DMS114 treated with DMSO at 0.1 percent for 48 hours (cell line): ENCODE measurements around the gene TMEM178B.
"Not testable (repeated sequence)": the region's sequence is repeated elsewhere in the genome, so short reads cannot be mapped to it uniquely, and the experiment has no call there.

ENCODE experiments used
- DNase-seq: peaks from one replicate; lab custom pipeline; 2025; ENCODE audit not compliant: unreplicated experiment; lab: John Stamatoyannopoulos, UW

The TMEM178B gene

DNA sequence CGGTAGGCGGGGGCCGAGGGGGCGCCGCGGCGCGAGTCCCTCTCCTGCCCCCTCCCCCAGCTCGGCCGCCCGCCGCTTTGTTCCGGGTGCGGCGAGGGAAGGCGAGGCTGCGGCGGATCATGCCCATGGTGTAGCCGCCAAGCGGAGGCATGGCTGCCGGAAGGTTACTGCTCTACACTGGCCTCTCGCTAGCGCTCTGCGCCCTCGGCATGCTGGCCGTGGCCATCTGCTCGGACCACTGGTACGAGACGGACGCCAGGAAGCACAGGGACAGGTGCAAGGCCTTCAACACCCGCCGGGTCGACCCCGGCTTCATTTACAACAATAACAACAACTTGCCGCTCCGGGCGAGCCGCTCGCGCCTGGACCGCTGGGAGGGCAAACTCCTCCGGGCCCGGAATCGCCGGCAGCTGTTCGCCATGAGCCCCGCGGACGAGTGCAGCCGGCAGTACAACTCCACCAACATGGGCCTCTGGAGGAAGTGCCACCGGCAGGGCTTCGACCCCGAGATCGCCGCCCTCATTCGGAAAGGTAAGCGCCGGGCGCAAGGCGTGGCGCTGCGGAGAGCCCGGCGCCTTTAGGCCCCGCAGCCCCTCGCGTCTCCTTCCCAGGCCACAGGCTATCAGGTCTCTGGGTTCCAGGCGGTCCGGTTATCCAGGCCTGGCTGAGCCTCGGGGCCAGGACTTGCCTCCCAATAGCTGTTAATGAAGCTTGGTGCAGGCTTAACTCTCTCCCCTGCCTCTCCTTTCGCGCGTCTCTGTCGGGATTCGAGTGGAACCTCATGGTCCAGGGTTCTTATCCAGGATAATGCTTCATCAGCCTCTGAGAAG, 513 bp downstream of the TMEM178B start:
- DNase-seq = peak; percentile 19

DNA sequence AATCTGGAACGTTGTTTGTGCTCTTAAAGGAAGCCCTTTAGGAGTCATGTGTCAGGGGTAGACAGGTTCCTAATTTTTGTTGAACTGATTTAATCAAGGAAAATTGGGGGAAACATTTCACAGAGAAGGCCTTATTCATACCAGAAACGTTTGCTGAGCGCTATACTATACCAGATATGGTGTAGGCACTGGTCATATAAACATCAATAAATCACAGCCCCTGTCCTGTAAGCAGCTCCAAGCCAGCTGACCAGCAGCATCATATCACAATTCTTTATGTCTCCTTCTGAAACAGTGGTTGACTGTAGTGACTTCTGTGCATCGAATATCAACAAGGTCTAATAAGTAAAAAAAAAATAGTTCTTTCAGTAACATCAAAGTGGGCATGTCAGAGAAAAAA, 1.1 kb downstream of the TMEM178B start:
- no peak for DNase-seq

- no peak for DNase-seq
These were observed 2.5 kb downstream of the TMEM178B start for GRCh38 chr7:141076377-141076776.

DNA sequence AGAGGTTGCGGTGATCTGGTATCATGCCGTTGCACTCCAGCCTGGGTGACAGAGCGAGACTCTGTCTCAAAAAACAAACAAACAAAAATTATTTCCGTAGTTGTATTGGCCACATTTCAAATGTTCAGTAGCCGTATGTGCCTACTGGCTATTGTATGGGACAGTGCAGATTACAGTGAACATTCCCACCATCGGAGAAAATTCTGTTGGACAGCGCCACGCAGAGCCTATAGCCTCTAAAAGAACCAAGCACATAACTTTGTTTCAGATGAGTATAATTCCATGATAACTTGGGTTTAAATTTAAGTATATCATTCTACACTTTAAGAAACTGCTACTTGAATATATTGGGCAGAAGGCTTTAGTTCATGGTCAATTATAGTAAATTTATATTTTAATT, 5.4 kb downstream of the TMEM178B start:
- DNase-seq = no peak

GRCh38 chr7:141089490-141089889, 15.6 kb downstream of the TMEM178B start:
- DNase-seq = not testable (repeated sequence)

GRCh38 chr7:141094336-141095070, 20.6 kb downstream of the TMEM178B start:
- no peak for DNase-seq

DNA sequence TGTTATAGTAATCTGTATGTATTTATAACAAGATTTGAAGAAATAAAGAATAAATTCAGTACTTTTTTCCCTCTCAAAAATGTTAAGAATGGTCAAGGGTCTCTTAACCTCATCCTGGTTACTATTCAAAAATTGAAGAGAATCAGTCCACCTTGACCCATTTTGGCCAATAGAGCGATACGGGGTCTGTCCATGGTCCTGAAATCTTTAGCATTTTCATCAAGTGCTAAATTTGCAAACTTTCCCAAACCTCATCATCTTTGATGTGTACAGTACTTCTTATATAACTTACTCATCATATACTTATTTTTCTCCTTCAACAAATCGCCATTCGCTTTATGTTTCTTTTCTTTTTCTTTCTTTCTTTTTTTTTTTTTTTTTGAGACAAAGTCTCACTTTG, 23.6 kb downstream of the TMEM178B start:
- DNase-seq = no peak

- DNase-seq = no peak
These were observed 28.6 kb downstream of the TMEM178B start for GRCh38 chr7:141102436-141102835.

DNA sequence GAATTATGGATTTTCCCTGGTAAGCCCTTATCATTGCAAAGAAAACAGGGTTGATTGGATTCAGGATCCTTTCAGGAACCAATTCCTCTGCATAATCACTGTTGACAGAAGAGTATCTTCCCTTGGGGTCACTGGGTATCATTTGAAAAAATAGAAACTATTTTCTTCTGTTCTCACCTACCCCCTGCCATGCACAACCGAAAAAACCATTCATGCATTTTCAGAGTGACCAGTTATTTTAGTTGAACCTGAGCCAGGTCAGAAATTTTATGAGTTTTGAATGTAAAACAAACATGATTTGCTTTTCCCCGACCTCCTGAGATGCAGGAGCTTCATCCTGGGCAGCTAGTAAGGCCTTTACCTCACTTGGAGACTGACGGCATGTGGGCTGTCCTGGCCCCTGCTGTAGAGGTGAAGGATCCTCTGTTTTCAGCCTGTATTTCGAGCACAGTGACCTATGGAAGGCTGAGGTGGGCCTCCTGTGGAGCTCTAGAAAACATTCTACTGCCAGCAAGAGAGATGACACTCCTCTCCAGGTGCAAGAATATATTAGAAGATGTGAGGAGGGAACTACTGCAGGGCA, 30.1 kb downstream of the TMEM178B start:
- no peak for DNase-seq

DNA sequence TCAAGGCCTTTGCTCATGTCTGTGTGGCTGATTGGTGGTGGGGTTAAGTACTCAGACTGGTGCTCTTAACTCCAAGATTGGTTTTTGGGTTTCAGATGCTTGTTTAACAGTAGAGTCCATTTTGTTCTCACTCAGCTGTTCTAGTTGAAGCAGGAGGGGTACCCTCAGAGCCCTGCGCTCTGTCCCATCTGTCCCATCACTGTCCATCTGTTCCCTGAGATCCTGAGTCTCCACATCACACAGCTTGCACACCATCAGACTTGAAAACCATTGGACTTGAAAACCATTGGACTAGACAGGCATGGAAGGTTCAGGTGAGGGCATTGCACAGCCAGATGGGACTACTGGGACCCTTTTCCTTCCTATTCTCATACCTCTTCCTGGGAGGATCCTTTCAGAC, 39.3 kb downstream of the TMEM178B start:
- no peak for DNase-seq

GRCh38 chr7:141114029-141114664, 40.3 kb downstream of the TMEM178B start:
- no peak for DNase-seq

- no peak for DNase-seq
These were observed 42.1 kb downstream of the TMEM178B start for GRCh38 chr7:141115965-141116364.

DNA sequence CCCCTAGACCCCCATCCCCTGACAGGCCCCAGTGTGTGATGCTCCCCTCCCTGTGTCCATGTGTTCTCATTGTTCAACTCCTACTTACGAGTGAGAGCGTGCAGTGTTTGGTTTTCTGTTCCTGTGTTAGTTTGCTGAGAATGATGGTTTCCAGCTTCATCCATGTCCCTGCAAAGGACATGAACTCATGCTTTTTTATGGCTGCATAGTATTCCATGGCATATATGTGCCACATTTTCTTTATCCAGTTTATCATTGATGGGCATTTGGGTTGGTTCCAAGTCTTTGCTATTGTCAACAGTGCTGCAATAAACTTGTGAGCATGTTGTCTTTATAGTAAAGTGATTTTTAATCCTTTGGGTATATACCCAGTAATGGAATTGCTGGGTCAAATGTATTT, 42.8 kb downstream of the TMEM178B start:
- DNase-seq = not testable (repeated sequence)

GRCh38 chr7:141118767-141119166, 44.9 kb downstream of the TMEM178B start:
- DNase-seq = no peak

DNA sequence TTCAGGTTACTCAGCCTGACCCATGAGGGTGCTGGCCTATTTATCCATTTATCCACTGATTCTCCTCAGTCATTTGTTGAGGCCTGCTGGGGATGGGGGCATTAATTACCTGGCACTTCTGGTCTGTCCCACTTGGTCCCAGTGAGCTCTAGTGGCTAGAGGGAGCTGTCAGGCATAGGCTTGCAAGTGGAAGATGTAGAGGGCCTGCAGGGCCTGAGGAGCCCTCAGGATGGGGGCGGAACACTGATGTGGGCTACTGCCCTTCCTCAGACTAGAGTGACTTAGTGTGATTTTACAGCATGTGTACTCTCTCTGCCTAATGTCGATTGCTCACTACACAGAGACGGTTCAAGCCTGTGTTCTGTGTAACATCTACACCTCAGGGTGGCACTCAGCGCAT, 45.3 kb downstream of the TMEM178B start:
- no peak for DNase-seq

DNA sequence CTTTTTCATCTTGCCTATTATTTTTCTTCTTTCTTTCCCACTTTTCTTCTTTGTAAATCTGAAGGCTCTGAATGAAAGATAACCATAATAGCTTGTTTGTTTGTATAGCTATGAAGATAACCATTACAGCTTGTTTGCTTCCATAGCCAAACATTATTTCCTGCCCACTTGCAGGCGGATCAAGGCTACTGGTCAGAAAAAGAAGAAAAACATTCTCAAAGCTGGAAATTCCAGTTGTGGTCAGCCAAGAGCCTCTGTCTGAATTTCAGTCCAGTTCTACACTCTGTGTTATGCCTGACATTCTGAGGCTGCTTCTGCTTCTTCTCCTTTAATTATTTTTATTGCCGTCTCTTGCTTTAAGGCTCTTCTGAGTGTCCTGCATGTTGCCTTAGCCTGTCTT, 48.9 kb downstream of the TMEM178B start:
- no peak for DNase-seq

DNA sequence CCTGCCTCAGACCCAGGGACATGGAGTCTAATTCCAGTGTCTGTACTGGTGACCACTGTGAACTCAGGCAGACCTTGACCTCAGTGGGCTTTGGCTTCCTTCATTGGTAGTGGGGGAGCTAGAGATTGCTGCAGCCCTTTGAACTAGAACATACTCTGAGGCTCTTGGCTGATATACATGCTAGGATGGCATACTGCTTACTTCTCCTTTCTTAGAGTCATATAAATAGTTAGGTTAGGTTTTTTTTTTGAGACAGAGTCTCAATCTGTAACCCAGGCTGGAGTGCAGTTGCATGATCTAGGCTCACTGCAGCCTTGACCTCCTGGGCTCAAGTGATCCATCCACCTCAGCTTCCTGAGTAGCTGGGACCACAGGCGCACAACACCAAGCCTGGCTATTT, 49.7 kb downstream of the TMEM178B start:
- no peak for DNase-seq

DNA sequence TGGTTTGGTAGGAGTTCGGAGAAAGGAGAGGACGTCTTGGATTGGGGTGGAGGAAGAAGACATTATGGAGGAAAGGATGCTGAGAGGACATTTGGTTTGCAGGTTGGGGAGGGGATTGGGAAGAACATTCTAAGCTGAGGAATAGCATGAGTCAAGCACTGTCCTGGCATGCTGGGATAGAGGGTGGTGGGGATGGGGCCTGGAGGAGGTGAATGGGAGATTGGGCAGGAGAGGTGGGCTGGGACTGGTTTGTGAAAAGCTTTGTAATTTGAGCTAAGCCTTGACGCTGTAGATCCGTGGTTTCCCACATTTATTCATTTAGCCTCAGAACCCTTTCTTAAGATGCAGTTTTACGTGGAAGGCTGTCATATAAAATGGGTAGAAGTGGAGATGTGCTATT, 52.2 kb downstream of the TMEM178B start:
- DNase-seq = no peak

DNA sequence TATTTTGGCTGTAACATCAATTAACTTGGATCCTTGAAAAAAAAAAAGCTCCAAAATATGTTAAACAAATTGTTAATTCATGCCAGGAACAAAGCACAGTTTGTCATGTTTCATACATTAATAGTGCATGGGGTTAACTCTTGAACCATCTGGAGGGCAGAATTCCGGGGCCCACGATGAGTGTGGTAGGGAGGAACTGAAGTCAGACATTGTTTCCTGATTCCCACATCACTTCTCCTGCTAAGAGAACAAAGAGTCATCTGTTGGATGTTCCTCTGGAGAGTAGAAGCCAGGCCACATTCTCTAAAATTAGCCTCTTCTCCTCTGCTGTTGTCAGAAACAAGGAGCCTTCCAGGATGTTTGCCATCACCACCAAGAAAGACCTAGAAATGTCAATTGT, 54.6 kb downstream of the TMEM178B start:
- no peak for DNase-seq

GRCh38 chr7:141128931-141129330, 55.1 kb downstream of the TMEM178B start:
- no peak for DNase-seq

DNA sequence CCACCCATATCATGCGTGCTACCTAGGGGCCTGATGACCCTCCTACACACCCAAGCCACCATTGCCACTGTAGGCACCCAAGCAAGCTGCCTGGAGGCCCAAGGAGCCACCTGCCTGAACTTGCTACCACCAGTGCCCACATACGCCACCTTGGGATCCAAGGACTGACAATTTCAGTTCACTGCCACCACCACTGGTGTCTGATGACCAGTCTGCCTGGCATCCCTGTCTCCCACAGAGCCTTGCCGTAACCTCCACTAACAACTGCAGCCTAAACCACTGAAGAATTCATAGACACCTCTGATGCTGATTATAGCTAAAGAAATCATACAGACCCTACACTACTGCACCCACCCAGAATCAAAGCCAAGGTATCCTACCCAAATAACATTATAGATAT, 58.8 kb downstream of the TMEM178B start:
- DNase-seq = no peak

GRCh38 chr7:141133646-141134045, 59.8 kb downstream of the TMEM178B start:
- no peak for DNase-seq
